ENCODE measurements around the gene MAP3K8.
A peak's percentile ranks its signal among the peaks of the same experiment; 100 is the strongest.
"Not testable (repeated sequence)": the region's sequence is repeated elsewhere in the genome, so short reads cannot be mapped to it uniquely, and the experiment has no call there.

Gene MAP3K8

GRCh38 chr10:30453764-30454527, 20.0 kb downstream of the MAP3K8 start:
- DNase-seq: no peak

- no peak for DNase-seq
Measured at GRCh38 chr10:30454744-30455510, 20.9 kb downstream of the MAP3K8 start.

- DNase-seq: no peak
Measured at GRCh38 chr10:30455816-30456215, 21.8 kb downstream of the MAP3K8 start.

- DNase-seq: no peak
Measured at GRCh38 chr10:30456266-30456665, 22.3 kb downstream of the MAP3K8 start.

- DNase-seq: peak; percentile 83
Measured at GRCh38 chr10:30459283-30459682, 25.3 kb downstream of the MAP3K8 start.

GRCh38 chr10:30460121-30460520, 26.1 kb downstream of the MAP3K8 start:
- DNase-seq: no peak

- DNase-seq: no peak
Measured at GRCh38 chr10:30462513-30462912, 28.5 kb downstream of the MAP3K8 start.

- no peak for DNase-seq
Measured at GRCh38 chr10:30463944-30464451, 30.0 kb downstream of the MAP3K8 start.

GRCh38 chr10:30464675-30465074, 30.7 kb downstream of the MAP3K8 start:
- no peak for DNase-seq

GRCh38 chr10:30466445-30466844, 32.5 kb downstream of the MAP3K8 start:
- DNase-seq: no peak

- DNase-seq: peak; percentile 88
Measured at GRCh38 chr10:30467651-30468338, 33.8 kb downstream of the MAP3K8 start.

GRCh38 chr10:30472414-30473155, 38.6 kb downstream of the MAP3K8 start:
- no peak for DNase-seq

- DNase-seq: not testable (repeated sequence)
Measured at GRCh38 chr10:30475515-30475914, 41.5 kb downstream of the MAP3K8 start.

- no peak for DNase-seq
Measured at GRCh38 chr10:30476511-30477155, 42.6 kb downstream of the MAP3K8 start.

- not testable (repeated sequence) for DNase-seq
Measured at GRCh38 chr10:30479513-30479912, 45.5 kb downstream of the MAP3K8 start.

GRCh38 chr10:30481603-30482002, 47.6 kb downstream of the MAP3K8 start:
- no peak for DNase-seq

- peak; percentile 67 for DNase-seq
Measured at GRCh38 chr10:30488316-30488715, 54.3 kb downstream of the MAP3K8 start.

- DNase-seq: peak; percentile 79
Measured at GRCh38 chr10:30489346-30489745, 55.4 kb downstream of the MAP3K8 start.

GRCh38 chr10:30490289-30491000, 56.5 kb downstream of the MAP3K8 start:
- DNase-seq: no peak

GRCh38 chr10:30491204-30491915, 57.4 kb downstream of the MAP3K8 start:
- DNase-seq: peak; percentile 93

Data from inflammatory macrophage treated with lipopolysaccharide for 4 hours (primary cell).